Esophagus squamous epithelium (tissue), 5 donors: ENCODE data around the gene CORO2A. TPM values are rescaled to one million over a fixed set of nuclear protein-coding genes. Genes with fewer than 3 reads are reported as not detected.

Experiments
- DNase-seq: peaks from one replicate; lab custom pipeline; 2025; lab: John Stamatoyannopoulos, UW
- H3K27ac ChIP-seq, 4 donors: fragments of 200-600 bp; sonication (generic); one replicate each; pipeline ENCODE4 v1.5.1; 2016 to 2019; ENCODE audit warnings: mild to moderate bottlenecking in 1 of 4
- H3K27me3 ChIP-seq, 4 donors: fragments of 200-600 bp; sonication (generic); 1 replicate in 3 of 4; 2 replicates in 1 of 4; pipeline versions ENCODE4 v1.5.1 to v1.6.0; 2017 to 2021; ENCODE audit warnings: antibody characterized with exemption in 1 of 4
- H3K36me3 ChIP-seq, 3 donors: fragments of 200-600 bp; sonication (generic); one replicate each; pipeline ENCODE4 v1.5.1; 2016 to 2019
- H3K4me1 ChIP-seq, 3 donors: fragments of 200-600 bp; sonication (generic); one replicate each; pipeline ENCODE4 v1.5.1; 2017 to 2019
- H3K4me3 ChIP-seq, 4 donors: fragments of 200-600 bp; sonication (generic); 1 replicate in 3 of 4; 2 replicates in 1 of 4; pipeline ENCODE4 v1.5.1; 2016 to 2019; ENCODE audit warnings: mild to moderate bottlenecking in 2 of 4, moderate library complexity in 1 of 4
- H3K9me3 ChIP-seq, 3 donors: fragments of 200-600 bp; sonication (generic); one replicate each; pipeline ENCODE4 v1.5.1; 2016 to 2019
- CTCF ChIP-seq, 6 experiments: fragments of 450-650 bp in 4 of 6; fragments of 200-600 bp in 2 of 6; sonication (generic) in 2 of 6; IDR thresholded peaks; one replicate each; pipeline ENCODE4 v1.5.1; 2016 to 2019; ENCODE audit warnings: antibody characterized with exemption in 6 of 6, mild to moderate bottlenecking in 4 of 6, moderate library complexity in 4 of 6
- POLR2A ChIP-seq, 4 donors: fragments of 450-650 bp; IDR thresholded peaks; one replicate each; pipeline ENCODE4 v1.6.1; 2017; ENCODE audit warnings: antibody characterized with exemption in 4 of 4, mild to moderate bottlenecking in 4 of 4, moderate library complexity in 3 of 4
- WGBS, 2 donors: methylation state at CpG; one replicate each; pipeline ENCODE4 v1.1.5; 2018; 5-methylcytosine and 5-hydroxymethylcytosine counted together
- intact Hi-C: fragments of 100-400 bp; cut with DNase I; formaldehyde crosslinking; loops from one replicate; pipeline ENCODE4 v1.15.0; 2022
- total RNA-seq, 4 donors: library from RNA; depleted of rRNA; stranded (reverse); fragments of >200 nt; gene quantifications; one replicate each; pipeline ENCODE4 v1.1.0, GENCODE V29; 2016
- donor health status: DM: yes; HTN: yes; CAD: no.

The CORO2A gene
- total RNA-seq, 4 donors from 2014 or later = 15.6 to 27.6 (median 26.1) TPM

GRCh38 chr9:98185021-98185567 lies 7.3 kb downstream of the CORO2A start:
- H3K27ac ChIP-seq = no peak overlapping the region
- H3K9me3 ChIP-seq = no peaks in the 10 kb centered on the region
- WGBS, 2 donors = 68 to 84% methylated on average over 4 of the region's 6 CpGs
- no peak for TF ChIP-seq CTCF (IDR thresholded peaks at IDR 0.05)
- TF ChIP-seq POLR2A (IDR thresholded peaks at IDR 0.05) = no peak
- intact Hi-C loops = no loop called here
- DNase-seq = no peak
- H3K36me3 ChIP-seq = peaks cover 0 to 10% (median 0%) of the 10 kb centered on the region in 3 donors
- H3K4me3 ChIP-seq = no peak overlapping the region
- H3K27me3 ChIP-seq = no peaks in the 10 kb centered on the region
- H3K4me1 ChIP-seq = peaks cover 0 to 29% (median 8%) of the 10 kb centered on the region in 3 donors

- Histone ChIP-seq H3K27me3 (no peaks in the 10 kb centered on the region), H3K27ac (no peak overlapping the region), H3K9me3 (no peaks in the 10 kb centered on the region), H3K36me3 (peaks cover 0 to 10% (median 0%) of the 10 kb centered on the region in 3 donors), H3K4me1 (peaks cover 0 to 29% (median 8%) of the 10 kb centered on the region in 3 donors), H3K4me3 (no peak overlapping the region)
- intact Hi-C loops = no loop called here
- TF ChIP-seq POLR2A (IDR thresholded peaks at IDR 0.05) = no peak
- TF ChIP-seq CTCF (IDR thresholded peaks at IDR 0.05) = no peak
- 81 to 82% methylated on average over 5 to 6 of the region's 6 CpGs for WGBS, 2 donors
- DNase-seq = no peak
These were observed 8.1 kb downstream of the CORO2A start for GRCh38 chr9:98184326-98184725.

DNA sequence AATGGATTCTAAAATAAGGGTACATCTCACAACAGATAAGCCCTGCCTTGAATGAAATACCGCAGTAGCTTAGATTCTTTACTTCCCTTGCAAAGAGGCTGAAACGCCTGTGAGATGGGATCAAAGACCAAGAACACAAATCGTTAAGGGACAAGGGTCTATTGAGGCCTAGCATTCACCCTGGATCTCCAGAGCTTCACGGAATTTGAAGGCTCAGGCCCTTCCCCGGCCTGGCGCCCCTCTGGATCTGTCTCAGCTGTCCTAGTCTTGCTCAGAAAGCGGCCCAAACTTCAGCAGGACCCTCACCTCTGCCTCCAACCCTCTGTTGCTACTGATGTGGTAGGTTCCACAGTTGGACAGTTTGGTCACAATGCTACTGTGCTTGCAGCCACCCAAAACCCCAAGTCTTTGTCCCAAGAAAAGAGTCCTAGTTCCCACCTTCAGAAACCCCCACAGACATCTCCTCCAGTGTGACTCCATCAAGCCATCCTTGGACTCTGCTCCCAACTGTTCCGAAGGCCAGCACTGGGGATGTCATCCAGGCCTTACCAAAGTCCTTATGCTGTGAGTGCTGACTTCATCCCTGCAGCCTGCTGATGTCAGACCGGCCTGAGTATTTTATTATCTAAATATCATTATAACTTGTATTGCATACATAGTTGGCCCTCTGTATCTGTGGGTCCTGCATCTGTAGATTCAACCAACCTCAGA lies 9.4 kb downstream of the CORO2A start:
- 90 to 95% methylated on average over 8 of the region's 9 CpGs for WGBS, 2 donors
- Histone ChIP-seq H3K4me3 (no peak overlapping the region), H3K27ac (no peak overlapping the region), H3K27me3 (no peaks in the 10 kb centered on the region), H3K9me3 (no peaks in the 10 kb centered on the region), H3K4me1 (peaks cover 0 to 17% (median 7%) of the 10 kb centered on the region in 3 donors), H3K36me3 (peaks cover 0 to 10% (median 0%) of the 10 kb centered on the region in 3 donors)
- intact Hi-C loops = no loop called here
- no peak for DNase-seq
- TF ChIP-seq CTCF (IDR thresholded peaks at IDR 0.05) = no peak
- TF ChIP-seq POLR2A (IDR thresholded peaks at IDR 0.05) = no peak

- peaks cover 0 to 12% (median 4%) of the 10 kb centered on the region in 3 donors for H3K4me1 ChIP-seq
- no peak for DNase-seq
- WGBS, 2 donors = 77 to 86% methylated on average over 8 to 9 of the region's 9 CpGs
- H3K9me3 ChIP-seq = no peaks in the 10 kb centered on the region
- no peak for TF ChIP-seq CTCF (IDR thresholded peaks at IDR 0.05)
- TF ChIP-seq POLR2A (IDR thresholded peaks at IDR 0.05) = no peak
- H3K27ac ChIP-seq = no peak overlapping the region
- intact Hi-C loops = no loop called here
- peaks cover 0 to 10% (median 0%) of the 10 kb centered on the region in 3 donors for H3K36me3 ChIP-seq
- no peak overlapping the region for H3K4me3 ChIP-seq
- H3K27me3 ChIP-seq = no peaks in the 10 kb centered on the region
These were observed 10.2 kb downstream of the CORO2A start for GRCh38 chr9:98182069-98182820.

DNA sequence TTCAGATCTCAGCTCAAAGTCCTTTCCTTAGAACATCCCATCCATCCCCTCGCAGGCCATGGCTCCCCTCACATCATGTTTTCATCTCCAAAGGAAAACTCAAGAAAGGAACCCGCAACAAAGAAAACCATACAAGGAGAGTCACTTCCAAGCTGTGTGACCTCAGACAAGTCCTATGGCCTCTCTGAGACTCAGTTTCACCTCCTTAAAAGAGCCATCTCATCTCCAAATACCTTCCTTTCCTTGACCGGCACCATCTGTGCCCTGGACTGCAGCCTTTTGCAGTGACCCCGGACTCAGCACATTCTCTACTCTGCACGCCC lies 10.7 kb downstream of the CORO2A start:
- Histone ChIP-seq H3K27me3 (no peaks in the 10 kb centered on the region), H3K4me3 (no peak overlapping the region), H3K36me3 (peaks cover 0 to 10% (median 0%) of the 10 kb centered on the region in 3 donors), H3K4me1 (peaks cover 0 to 12% (median 4%) of the 10 kb centered on the region in 3 donors), H3K27ac (no peak overlapping the region), H3K9me3 (no peaks in the 10 kb centered on the region)
- TF ChIP-seq CTCF (IDR thresholded peaks at IDR 0.05) = no peak
- TF ChIP-seq POLR2A (IDR thresholded peaks at IDR 0.05) = no peak
- intact Hi-C loops = no loop called here
- DNase-seq = no peak
- WGBS, 2 donors = 54 to 90% methylated on average over 4 to 5 of the region's 5 CpGs
